ENCODE data around the gene MYH14.

MYH14 gene

GRCh38 chr19:50300051-50300450, 96.6 kb downstream of the MYH14 start:
- no peak for DNase-seq

GRCh38 chr19:50300814-50301606, 97.6 kb downstream of the MYH14 start:
- DNase-seq: peak in 1 of 2 donors; percentile 15

GRCh38 chr19:50301607-50301971, 98.2 kb downstream of the MYH14 start:
- DNase-seq: no peak

GRCh38 chr19:50303558-50303957, 100.1 kb downstream of the MYH14 start:
- no peak for DNase-seq

GRCh38 chr19:50308991-50309390, 105.6 kb downstream of the MYH14 start:
- no peak for DNase-seq

GRCh38 chr19:50309396-50310125, 106.1 kb downstream of the MYH14 start:
- no peak for DNase-seq

- DNase-seq: no peak
Measured at GRCh38 chr19:50310759-50311465, 107.5 kb downstream of the MYH14 start.

- no peak for DNase-seq
Measured at GRCh38 chr19:50311723-50312635, 108.6 kb downstream of the MYH14 start.

- DNase-seq: no peak
Measured at GRCh38 chr19:50312967-50313811, 109.8 kb downstream of the MYH14 start.

GRCh38 chr19:50313812-50314536, 110.6 kb downstream of the MYH14 start:
- DNase-seq: no peak

GRCh38 chr19:50314724-50315708, 111.6 kb downstream of the MYH14 start:
- no peak for DNase-seq

GRCh38 chr19:50315773-50316448, 112.5 kb downstream of the MYH14 start:
- no peak for DNase-seq

GRCh38 chr19:50317115-50317514, 113.7 kb downstream of the MYH14 start:
- no peak for DNase-seq

GRCh38 chr19:50318438-50318837, 115.0 kb downstream of the MYH14 start:
- no peak for DNase-seq

GRCh38 chr19:50319156-50319555, 115.7 kb downstream of the MYH14 start:
- no peak for DNase-seq

- DNase-seq: no peak
Measured at GRCh38 chr19:50320051-50320450, 116.6 kb downstream of the MYH14 start.

GRCh38 chr19:50320596-50320995, 117.2 kb downstream of the MYH14 start:
- DNase-seq: no peak

- no peak for DNase-seq
Measured at GRCh38 chr19:50321831-50322230, 118.4 kb downstream of the MYH14 start.

- DNase-seq: no peak
Measured at GRCh38 chr19:50322234-50322633, 118.8 kb downstream of the MYH14 start.
